NCI-H748 (cell line): ENCODE data around the gene CCDC88C.
A peak's percentile ranks its signal among the peaks of the same experiment; 100 is the strongest.

Source experiments
- DNase-seq: peaks from one replicate; lab custom pipeline; 2025; ENCODE audit not compliant: unreplicated experiment; lab: John Stamatoyannopoulos, UW

The CCDC88C gene

GRCh38 chr14:91293281-91293680 is 124.3 kb downstream of the CCDC88C start:
- DNase-seq: no peak

GRCh38 chr14:91292491-91292890 is 125.1 kb downstream of the CCDC88C start:
- DNase-seq: no peak

- DNase-seq: no peak
Measured at GRCh38 chr14:91291786-91292405, 125.7 kb downstream of the CCDC88C start.

GRCh38 chr14:91290986-91291385 is 126.6 kb downstream of the CCDC88C start:
- DNase-seq: no peak

GRCh38 chr14:91289464-91289863 is 128.2 kb downstream of the CCDC88C start:
- no peak for DNase-seq

GRCh38 chr14:91288876-91289275 is 128.7 kb downstream of the CCDC88C start:
- DNase-seq: no peak

GRCh38 chr14:91286530-91286937 is 131.1 kb downstream of the CCDC88C start:
- peak; percentile 71 for DNase-seq

GRCh38 chr14:91284791-91285548 is 132.7 kb downstream of the CCDC88C start:
- DNase-seq: no peak

- DNase-seq: no peak
Measured at GRCh38 chr14:91284146-91284790, 133.4 kb downstream of the CCDC88C start.

- no peak for DNase-seq
Measured at GRCh38 chr14:91283666-91284065, 134.0 kb downstream of the CCDC88C start.

GRCh38 chr14:91282954-91283645 is 134.5 kb downstream of the CCDC88C start:
- DNase-seq: no peak

- DNase-seq: no peak
Measured at GRCh38 chr14:91281346-91281745, 136.3 kb downstream of the CCDC88C start.

GRCh38 chr14:91280129-91280528 is 137.5 kb downstream of the CCDC88C start:
- peak; percentile 78 for DNase-seq

GRCh38 chr14:91279354-91279753 is 138.3 kb downstream of the CCDC88C start:
- DNase-seq: no peak

GRCh38 chr14:91278383-91278715 is 139.3 kb downstream of the CCDC88C start:
- DNase-seq: no peak

GRCh38 chr14:91277546-91278382 is 139.9 kb downstream of the CCDC88C start:
- DNase-seq: no peak

- DNase-seq: no peak
Measured at GRCh38 chr14:91274796-91275195, 142.8 kb downstream of the CCDC88C start.

GRCh38 chr14:91273885-91274273 is 143.7 kb downstream of the CCDC88C start:
- no peak for DNase-seq

- no peak for DNase-seq
Measured at GRCh38 chr14:91273273-91273884, 144.2 kb downstream of the CCDC88C start.
